HepG2 (cell line): ENCODE results near the gene NDFIP2.

Experiments
- CHCHD3 ChIP-seq: sonication (generic); formaldehyde crosslinking; IDR thresholded peaks from 2 replicates; pipeline ENCODE4 v1.8.0; 2022; ENCODE audit warnings: mild to moderate bottlenecking, missing genetic modification reagents, moderate library complexity
- CREM ChIP-seq, 2 experiments: sonication (generic) in 1 of 2; formaldehyde crosslinking in 1 of 2; IDR thresholded peaks; 2 replicates each; pipeline versions ENCODE4 v1.4.0 to v1.6.1; 2016 to 2020; ENCODE audit warnings: antibody characterized with exemption in 1 of 2, mild to moderate bottlenecking in 1 of 2, missing genetic modification reagents in 1 of 2
- CTCF ChIP-seq: sonication (generic); formaldehyde crosslinking; IDR thresholded peaks from 2 replicates; pipeline ENCODE4 v1.5.0; 2020; ENCODE audit warnings: mild to moderate bottlenecking, missing genetic modification reagents, moderate library complexity
- SRF ChIP-seq: IDR thresholded peaks from 2 replicates; pipeline ENCODE4 v1.6.1; 2011; ENCODE audit warnings: mild to moderate bottlenecking, low read depth, low read length, moderate library complexity
- SUZ12 ChIP-seq: fragments of 150-350 bp; IDR thresholded peaks from 2 replicates; pipeline ENCODE4 v1.6.1; 2014; ENCODE audit warnings: low read depth, low read length

- TF ChIP-seq SRF (no peak), SUZ12 (no peak), CHCHD3 (no peak), CTCF (CRISPR knock-in tag) (no peak), CREM (IDR thresholded peaks at IDR 0.05) (no peak), CREM (CRISPR knock-in tag; IDR thresholded peaks at IDR 0.05) (no peak)
Measured at GRCh38 chr13:79549355-79550106, 68.6 kb downstream of the NDFIP2 start.
